ENCODE results near the gene CDC42SE2.
"Not testable (repeated sequence)": the region's sequence is repeated elsewhere in the genome, so short reads cannot be mapped to it uniquely, and the experiment has no call there.

CDC42SE2 gene

DNA sequence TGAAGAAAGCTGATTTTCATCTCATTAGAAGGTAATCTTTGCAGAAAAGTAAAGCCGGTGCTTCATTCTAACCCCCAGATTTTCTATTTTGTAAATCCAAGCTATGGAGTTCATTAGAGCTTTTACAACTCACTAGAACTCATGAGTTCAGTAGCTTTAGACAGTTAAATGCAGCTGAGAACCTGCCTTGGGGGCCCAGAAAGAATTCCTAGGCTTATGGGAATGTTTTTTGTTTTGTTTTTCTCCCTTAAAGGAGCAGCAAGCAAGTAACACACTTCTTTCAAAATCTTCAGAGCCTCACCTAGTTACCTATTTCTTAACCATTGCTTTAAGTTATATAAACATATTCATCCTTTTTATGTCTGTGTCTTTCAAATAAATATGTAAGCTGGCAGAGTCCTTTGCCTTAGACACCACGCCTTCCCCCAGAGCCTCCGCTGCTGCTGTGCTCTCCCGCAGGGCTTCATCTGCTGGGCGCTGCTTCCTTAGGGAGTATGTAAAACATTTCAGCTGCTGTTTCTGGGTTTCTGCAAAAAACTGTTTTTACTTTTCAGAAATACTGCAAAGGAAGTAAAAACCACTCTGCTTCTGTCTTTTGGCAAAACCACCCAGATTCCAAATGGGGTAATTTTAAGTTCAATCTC is 132.9 kb downstream of the CDC42SE2 start:
- no peak for DNase-seq

DNA sequence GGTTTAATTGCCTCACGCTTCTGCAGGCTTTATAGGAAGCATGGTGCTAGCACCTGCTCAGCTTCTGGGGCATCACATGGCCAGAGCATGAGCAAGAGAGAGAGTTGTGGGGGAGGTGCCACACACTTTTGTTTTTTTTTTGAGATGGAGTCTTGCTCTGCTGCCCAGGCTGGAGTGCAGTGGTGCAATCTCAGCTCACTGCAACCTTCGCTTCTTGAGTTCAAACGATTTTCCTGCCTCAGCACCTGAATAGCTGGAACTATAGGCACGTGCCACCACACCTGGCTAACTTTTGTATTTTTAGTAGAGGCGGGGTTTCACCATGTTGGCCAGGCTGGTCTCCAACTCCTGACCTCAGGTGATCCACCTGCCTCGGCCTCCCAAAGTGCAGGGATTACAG is 135.2 kb downstream of the CDC42SE2 start:
- not testable (repeated sequence) for DNase-seq

GRCh38 chr5:131400585-131400984 is 136.7 kb downstream of the CDC42SE2 start:
- no peak for DNase-seq

DNA sequence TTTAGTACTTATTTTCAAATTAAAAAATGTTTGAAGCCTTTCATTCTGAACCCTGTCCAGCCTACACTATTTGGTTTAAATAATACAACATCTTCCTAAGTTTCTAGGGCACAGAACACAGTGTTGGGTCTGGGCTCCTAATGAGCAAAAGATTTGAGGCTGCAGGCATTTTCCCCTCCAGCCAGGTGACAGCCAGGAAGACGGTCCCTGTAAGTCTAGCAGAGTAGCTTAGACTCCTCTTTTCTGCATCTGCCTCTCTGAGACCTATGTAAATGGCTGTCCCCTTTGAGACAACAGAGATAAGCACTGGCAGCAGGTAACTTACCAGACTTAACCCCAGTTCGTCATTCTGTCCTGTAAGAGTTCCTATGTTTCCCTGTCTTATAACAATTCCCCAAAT is 141.8 kb downstream of the CDC42SE2 start:
- DNase-seq: no peak

GRCh38 chr5:131406076-131406475 is 142.2 kb downstream of the CDC42SE2 start:
- no peak for DNase-seq

GRCh38 chr5:131406975-131407638 is 143.3 kb downstream of the CDC42SE2 start:
- no peak for DNase-seq

- no peak for DNase-seq
Measured at GRCh38 chr5:131413605-131414559, 150.0 kb downstream of the CDC42SE2 start.

DNA sequence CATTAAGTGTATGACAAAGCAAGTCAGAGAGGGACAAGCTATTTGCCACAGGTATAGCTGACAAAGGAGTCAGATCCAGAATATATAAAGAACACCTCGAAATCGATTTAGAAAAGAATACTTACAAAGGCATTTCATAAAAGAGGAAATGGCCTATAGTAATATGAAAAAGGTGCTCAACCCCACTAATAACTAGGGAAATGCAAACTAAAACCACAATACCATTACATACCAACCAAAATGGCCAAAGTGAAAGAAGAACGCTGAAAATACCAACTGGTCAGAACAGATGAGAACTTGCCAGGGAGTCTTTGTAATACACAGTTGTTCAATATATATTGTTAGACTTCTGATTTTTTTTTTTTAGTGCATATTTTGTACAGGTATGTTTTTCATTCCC is 152.9 kb downstream of the CDC42SE2 start:
- DNase-seq: no peak

- DNase-seq: peak; percentile 75
Measured at GRCh38 chr5:131417240-131417869, 153.5 kb downstream of the CDC42SE2 start.

DNA sequence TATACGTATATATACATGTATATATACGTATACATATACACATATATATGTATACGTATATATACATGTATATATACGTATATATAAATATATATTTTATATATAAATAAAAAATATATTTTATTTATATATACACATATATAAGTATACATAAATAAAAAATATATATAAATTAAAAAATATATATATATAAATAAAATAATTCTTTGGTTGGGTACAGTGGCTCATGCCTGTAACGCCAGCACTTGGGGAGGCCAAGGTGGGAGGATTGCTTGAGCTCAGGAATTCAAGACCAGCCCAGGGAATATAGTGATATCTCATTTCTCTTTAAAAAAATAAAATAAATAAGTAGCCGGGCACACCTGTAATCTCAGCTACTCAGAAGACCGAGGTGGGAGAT is 155.0 kb downstream of the CDC42SE2 start:
- DNase-seq: no peak

DNA sequence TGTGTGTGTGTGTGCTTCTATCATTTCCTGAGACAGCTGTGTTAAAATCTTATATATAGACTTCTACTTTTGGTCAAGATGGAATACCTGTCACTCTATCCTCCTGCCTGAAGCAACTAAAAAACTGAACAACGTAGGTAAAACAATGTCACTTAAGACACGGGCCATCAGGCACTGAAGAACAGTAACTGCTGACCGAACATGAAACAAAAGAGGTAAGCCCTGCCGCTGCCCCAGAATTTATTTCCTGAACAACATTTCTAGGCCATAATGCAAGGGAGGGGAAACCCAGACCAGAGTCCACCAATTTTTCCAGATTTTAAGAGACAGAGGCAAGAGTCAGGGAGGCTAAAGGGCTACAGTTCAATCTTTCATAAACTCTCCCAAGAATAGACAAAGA is 156.0 kb downstream of the CDC42SE2 start:
- no peak for DNase-seq

DNA sequence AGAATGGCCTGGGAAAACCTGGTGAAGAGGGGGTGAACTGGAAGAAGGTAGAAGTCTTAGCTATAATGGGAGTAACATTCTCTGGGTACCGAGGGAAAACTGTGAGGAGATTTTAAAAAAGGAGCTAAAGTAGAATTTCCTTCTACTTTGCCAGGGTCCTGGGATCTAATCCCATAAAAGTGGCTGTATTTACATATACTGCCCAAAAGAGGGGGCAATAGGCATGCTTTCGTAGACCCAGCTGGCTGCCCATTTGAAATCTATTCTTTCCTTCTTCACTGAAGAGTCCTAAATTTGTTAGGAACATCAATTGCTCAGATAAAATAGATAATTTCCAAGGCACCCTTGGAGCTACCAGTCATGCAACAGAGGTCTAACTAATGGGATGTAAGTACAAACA is 159.2 kb downstream of the CDC42SE2 start:
- DNase-seq: no peak

DNA sequence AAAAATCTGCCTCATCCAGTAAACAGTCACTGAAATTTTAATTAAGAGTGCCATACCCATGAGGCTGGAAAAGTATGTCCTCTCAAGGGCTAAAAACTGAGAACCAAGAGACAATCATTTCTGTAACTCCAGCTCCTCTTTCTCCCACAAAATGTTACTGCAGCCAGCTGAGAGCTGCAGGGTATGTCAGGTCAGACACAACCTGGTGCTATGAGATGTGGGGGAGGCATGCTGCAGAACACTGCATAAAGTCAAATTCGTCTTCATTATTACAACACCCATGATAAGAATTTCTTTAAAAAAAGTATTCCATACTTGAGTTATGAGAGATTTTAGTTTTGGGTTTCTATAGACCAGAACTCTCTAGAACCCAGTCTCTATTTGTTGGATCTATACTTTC is 162.2 kb downstream of the CDC42SE2 start:
- DNase-seq: no peak

- no peak for DNase-seq
Measured at GRCh38 chr5:131430794-131431193, 166.9 kb downstream of the CDC42SE2 start.

DNA sequence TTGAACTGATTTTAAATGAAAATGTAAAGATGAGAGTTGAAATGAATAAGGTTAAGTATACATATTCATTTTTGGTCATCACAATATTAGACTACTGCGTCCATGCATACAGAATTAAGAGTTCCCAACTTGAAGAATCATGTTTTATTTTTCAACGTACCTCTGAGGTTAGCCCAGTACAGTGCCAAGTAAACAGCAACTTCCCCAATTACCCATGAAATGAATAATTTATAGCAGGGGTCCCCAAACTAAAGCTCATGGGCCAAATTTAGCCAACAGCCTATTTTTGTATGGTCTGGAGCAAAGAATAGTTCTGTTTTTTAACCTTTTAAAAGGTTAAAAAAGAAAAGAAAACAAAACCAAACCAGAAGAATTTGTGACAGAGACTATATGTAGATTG is 167.9 kb downstream of the CDC42SE2 start:
- DNase-seq: no peak

- no peak for DNase-seq
Measured at GRCh38 chr5:131433109-131433508, 169.3 kb downstream of the CDC42SE2 start.

DNA sequence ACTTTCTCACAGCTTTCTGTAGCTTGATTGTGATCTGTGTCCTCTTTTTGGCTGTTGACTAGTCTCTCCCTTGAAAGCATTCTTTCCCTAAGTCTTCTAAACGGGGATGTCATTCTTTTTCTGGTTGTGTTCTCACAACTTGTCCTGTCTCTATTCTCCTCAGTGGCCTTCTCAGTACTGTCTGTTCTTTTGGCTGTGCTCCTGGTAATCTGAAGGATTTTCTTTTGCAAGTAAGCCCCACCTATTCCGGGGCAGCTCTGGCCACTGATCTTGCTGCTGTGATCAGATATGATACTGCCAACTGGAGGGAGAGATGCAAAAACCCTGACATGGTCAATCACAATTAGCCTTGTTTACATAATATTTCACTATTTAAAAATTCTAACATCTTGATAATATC is 172.2 kb downstream of the CDC42SE2 start:
- DNase-seq: no peak

DNA sequence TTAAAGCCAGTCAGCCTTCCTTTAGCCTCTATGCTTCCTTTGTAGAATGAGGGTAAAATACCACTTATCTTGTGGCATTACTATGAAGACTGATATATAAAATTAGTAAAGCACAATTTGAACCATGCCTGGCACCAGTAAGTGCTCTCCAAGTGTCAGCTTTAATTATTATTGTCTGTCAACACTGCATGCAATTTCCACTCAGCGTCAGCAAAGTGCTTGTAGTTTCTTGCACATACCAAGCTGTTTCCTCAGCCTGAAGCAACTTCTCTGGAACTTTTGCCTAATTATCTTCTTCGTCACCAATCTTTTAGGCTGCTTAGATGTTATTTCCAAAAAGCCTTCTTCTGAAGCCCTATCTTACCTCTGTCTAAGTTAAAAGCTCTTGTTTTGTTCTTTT is 177.3 kb downstream of the CDC42SE2 start:
- no peak for DNase-seq

Measured in islet precursor cell (in vitro differentiated cells).